ENCODE data around the gene CLCN7.

GRCh38 chr16:1441391-1441829 is 33.4 kb downstream of the CLCN7 start:
- TF ChIP-seq CTCF (conservative IDR thresholded peaks at IDR 0.05; ENCODE audit: low read depth, low read length): no peak
- TF ChIP-seq RFX5 (IDR thresholded peaks at IDR 0.05; ENCODE audit: low read depth, low read length): no peak
- no peak for TF ChIP-seq MAZ (IDR thresholded peaks at IDR 0.05; ENCODE audit: borderline replicate concordance, low read depth, low read length)
- no peak for TF ChIP-seq POLR2A (IDR thresholded peaks at IDR 0.05; ENCODE audit: low read depth, low read length)
- no peak for TF ChIP-seq RCOR1 (IDR thresholded peaks at IDR 0.05; ENCODE audit: insufficient replicate concordance, low read length)
- TF ChIP-seq MXI1 (IDR thresholded peaks at IDR 0.05; ENCODE audit: borderline replicate concordance, low read depth, low read length): no peak
- no peak for TF ChIP-seq NFE2L2 (IDR thresholded peaks at IDR 0.05; ENCODE audit: low read depth, low read length)
- no peak for TF ChIP-seq RAD21 (IDR thresholded peaks at IDR 0.05; ENCODE audit: low read length)
- no peak for TF ChIP-seq CHD1 (IDR thresholded peaks at IDR 0.05; ENCODE audit: low read depth, low read length)
- no peak for TF ChIP-seq MAFK (IDR thresholded peaks at IDR 0.05; ENCODE audit: low read depth, low read length)

Measured in IMR-90 (cell line).